GM18870 (cell line): Measurements from ENCODE around the gene HYDIN.
"Not testable (repeated sequence)": the region's sequence is repeated elsewhere in the genome, so short reads cannot be mapped to it uniquely, and the experiment has no call there.

Experiments
- ATAC-seq: cut with Tn5 transposase; IDR thresholded peaks from one replicate; pipeline ENCODE4 v1.9.1; 2021; ENCODE audit warnings: moderate library complexity; ENCODE audit not compliant: unreplicated experiment

HYDIN gene

DNA sequence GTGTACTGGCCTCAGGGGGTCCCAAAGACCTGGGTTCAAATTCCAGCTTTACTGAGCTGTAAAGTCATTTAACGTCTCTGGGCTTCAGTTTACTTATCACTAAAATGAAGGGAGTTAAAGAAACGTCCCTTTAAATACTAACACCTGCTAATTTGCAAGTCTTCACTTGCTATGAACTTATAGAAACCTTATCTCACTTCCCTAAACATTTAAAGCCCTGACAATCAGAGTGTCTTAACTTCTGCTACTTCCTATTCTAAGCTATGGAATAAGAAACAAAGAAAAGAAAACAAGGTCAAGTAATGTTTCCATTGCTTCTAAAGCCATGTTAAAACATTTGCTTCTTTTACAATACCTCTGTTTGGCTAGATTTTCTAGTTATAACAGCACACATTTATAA lies 87.3 kb downstream of the HYDIN start:
- ATAC-seq: not testable (repeated sequence)

GRCh38 chr16:71110565-71110964 lies 120.0 kb downstream of the HYDIN start:
- not testable (repeated sequence) for ATAC-seq

DNA sequence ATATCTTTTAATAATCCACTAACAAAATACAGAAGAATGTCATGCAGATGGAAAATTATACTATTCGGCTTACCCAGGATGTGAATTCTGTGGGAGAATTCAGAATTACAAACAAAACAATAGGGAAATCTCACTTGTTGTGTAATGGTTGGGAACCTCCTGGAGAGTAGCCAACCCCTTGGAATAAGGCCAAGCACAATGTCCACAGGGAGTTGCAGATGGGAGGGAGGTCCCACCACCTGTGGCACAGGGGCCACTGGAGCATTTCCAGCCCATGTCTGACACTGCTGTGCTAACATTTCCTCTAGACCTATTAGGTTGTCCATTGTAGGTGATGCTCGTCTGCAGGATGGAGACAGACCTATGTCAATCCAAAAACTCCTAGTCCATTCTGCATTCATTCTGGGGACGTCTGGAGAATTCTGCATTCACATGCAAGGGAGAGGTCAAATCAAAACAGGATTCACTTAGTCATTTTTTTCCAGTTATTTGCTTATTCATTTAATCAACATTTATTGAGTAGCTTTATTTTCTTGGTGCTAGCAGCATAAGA lies 120.8 kb downstream of the HYDIN start:
- not testable (repeated sequence) for ATAC-seq

GRCh38 chr16:71105881-71106280 lies 124.6 kb downstream of the HYDIN start:
- ATAC-seq: not testable (repeated sequence)

DNA sequence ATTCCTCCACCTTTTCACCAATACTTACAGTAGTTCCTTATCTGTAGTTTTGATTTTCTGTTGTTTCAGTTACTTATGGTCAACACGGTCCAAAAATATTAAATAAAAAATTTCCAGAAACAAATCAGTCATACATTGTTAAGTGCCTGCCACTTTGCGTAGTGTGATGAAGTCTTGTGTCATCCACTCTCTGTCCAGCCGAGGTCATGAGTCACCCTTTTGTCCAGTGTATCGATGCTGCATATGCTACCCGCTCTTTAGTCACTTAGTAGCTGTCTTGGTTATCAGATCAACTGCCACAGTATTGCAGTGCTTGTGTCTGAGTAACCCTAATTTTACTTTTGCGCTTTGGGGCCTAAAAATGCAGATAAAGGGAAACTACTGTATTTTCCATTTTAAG lies 146.9 kb downstream of the HYDIN start:
- ATAC-seq: not testable (repeated sequence)

GRCh38 chr16:71080777-71081176 lies 149.7 kb downstream of the HYDIN start:
- not testable (repeated sequence) for ATAC-seq

GRCh38 chr16:71080262-71080661 lies 150.3 kb downstream of the HYDIN start:
- ATAC-seq: not testable (repeated sequence)

- not testable (repeated sequence) for ATAC-seq
These were observed 159.9 kb downstream of the HYDIN start for GRCh38 chr16:71070651-71071050.

- ATAC-seq: not testable (repeated sequence)
These were observed 160.7 kb downstream of the HYDIN start for GRCh38 chr16:71069842-71070241.

DNA sequence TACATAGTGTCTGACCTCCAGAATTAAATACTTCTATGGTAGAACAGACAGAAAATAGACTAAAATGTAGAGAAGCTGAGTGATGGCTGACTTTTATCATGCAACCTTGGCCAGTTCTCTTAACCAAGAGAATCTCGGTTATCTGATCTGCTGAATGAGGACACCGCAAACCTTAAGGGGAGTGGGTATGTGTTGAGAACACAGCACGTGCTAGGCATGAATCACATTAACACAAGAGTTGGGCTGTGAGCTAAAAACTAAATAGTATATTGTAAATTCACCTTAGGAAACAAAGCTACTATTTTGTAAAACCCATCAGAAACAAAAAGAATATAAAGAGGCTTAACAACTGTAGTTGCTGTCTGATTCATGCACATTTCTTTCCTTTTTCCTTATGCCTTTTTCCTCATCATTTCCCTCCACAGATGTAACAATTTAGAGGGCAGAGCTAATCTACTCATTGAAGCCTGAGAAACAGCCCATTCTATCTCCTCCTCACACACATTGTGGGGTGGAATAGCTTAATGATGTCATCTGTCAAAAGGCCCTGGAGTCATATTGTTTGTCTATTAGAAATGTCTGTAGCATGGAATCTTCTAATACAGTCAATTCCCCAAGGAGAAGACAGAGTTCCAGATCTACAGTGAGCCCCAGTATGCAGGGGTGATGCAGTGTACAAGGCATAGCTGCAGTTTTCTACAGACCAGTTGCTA lies 176.5 kb downstream of the HYDIN start:
- ATAC-seq: not testable (repeated sequence)

GRCh38 chr16:71050307-71050706 lies 180.2 kb downstream of the HYDIN start:
- ATAC-seq: not testable (repeated sequence)

- not testable (repeated sequence) for ATAC-seq
These were observed 191.0 kb downstream of the HYDIN start for GRCh38 chr16:71039368-71040111.

DNA sequence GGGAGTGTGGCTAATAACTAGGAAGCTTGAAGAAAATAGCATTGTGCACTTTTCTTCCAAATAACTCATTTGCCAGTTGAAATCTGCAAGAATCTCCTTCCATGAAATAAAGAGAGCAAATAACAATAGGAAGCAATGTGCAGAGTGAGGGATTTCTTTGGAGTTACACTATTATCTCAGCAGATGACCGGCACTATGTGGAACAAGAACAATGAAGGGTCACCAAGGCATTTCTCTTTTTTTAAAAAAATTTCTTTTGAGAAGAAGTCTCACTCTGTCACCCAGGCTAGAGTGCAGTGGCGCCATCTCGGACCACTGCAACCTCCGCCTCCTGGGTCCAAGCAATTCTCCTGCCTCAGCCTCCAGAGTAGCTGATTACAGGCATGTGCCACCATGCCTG lies 192.1 kb downstream of the HYDIN start:
- not testable (repeated sequence) for ATAC-seq

- not testable (repeated sequence) for ATAC-seq
These were observed 192.5 kb downstream of the HYDIN start for GRCh38 chr16:71037987-71038386.

DNA sequence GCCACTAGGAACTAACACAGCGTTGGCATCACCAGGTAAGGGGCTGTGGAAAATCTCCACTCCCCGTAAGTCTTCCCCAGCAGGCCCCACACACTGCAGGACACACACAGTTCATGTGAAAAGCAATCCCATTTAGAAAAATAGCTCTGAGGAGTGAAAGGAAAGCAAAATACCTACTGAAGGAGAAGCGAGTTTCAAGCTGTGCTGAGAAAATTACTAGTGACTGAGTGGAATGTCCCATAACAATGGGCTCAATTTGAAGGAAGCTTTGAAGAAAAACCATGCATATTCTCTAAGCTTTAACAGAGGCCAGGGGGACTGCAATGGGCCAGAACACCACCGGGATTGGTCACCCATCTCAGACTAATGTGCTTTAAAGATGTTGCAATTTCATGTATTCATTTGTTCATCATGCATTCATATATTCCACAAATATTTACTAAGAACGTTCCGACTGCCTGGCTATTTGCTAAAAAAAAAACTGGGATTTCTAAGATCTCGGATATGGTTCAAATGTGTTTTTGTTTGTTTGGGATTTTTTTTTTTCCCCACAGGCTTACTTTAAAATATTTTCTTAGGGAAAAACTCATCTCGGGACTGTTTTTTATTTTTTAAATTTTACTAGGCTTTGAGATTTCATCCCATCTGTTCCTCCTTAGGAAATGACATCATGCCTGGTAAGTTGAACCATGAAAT lies 202.3 kb downstream of the HYDIN start:
- ATAC-seq: not testable (repeated sequence)

DNA sequence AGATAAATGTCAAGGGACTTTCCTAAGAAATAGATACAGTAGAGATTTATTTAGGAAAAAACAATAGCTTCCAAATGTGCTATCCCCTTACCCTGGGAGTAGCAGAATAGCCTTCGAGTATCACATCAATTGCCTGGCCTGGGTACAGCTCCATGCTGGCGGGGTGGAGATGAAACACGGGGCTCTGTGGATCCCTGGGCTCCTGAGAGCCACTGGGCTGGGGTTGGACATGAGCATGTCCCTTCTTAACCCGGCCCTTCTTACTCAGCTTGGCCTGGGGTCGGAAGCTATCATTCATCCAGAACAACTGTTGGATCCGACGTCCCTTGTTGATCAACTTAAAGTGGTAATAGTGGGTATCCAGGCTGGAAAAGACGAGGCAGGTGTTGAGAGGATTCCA lies 203.0 kb downstream of the HYDIN start:
- ATAC-seq: not testable (repeated sequence)

GRCh38 chr16:71023851-71024439 lies 206.6 kb downstream of the HYDIN start:
- not testable (repeated sequence) for ATAC-seq

DNA sequence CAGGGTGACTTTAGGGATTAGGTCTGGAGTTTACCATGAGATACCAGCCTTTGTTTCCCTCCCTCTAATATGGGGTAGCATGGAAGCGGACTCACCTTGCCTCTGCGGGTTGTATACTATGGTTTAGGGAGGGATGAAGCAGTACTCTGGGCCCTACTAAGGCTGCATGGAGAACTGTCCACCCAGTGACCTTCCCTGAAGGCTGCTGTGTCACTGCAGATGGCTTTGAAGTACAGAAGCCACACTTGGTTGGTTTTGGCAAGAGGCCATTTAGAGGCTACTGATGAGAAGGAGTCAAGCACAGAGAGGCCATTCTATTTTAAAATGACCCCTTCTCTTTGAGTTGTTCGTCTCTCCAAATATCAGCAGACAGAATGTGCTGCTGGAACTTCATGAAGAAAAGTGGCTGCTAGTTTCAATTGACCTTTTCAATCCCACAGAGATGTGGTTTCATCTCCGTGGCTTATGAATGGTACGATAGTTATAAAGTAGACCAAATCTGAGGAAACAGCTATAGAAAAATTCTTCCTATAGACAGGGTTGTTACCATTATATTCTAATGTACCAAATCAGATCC lies 208.5 kb downstream of the HYDIN start:
- ATAC-seq: not testable (repeated sequence)

GRCh38 chr16:71019067-71019682 lies 211.3 kb downstream of the HYDIN start:
- ATAC-seq: not testable (repeated sequence)

DNA sequence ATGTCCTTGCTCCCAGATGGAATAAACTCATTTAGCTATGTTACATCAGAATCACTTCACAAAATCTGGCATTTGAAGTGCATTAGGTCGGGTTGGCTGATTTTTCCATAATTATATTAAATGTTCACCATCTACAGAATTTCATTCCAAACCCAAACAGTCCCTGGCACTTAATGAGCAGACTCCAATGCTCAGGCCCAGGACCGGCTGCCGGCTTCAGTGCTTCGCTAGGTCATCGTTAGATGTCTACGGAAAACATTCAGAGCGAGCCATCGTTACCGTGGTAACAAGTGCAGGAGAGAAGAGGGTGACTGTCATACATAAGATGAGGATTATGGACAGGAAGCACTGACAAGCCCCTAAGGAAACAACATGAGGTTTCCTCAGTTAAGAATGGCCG lies 215.1 kb downstream of the HYDIN start:
- ATAC-seq: not testable (repeated sequence)
